ENCODE measurements around the gene ZNF823. TPM values are rescaled to one million over a fixed set of nuclear protein-coding genes. Genes with fewer than 3 reads are reported as not detected.

Gene ZNF823
- total and polyA plus RNA-seq, 2 of the 13 experiments (the other 11 are each of a cell fraction or from before 2014, with no cell fraction given) = 5.7 to 11.7 TPM

DNA sequence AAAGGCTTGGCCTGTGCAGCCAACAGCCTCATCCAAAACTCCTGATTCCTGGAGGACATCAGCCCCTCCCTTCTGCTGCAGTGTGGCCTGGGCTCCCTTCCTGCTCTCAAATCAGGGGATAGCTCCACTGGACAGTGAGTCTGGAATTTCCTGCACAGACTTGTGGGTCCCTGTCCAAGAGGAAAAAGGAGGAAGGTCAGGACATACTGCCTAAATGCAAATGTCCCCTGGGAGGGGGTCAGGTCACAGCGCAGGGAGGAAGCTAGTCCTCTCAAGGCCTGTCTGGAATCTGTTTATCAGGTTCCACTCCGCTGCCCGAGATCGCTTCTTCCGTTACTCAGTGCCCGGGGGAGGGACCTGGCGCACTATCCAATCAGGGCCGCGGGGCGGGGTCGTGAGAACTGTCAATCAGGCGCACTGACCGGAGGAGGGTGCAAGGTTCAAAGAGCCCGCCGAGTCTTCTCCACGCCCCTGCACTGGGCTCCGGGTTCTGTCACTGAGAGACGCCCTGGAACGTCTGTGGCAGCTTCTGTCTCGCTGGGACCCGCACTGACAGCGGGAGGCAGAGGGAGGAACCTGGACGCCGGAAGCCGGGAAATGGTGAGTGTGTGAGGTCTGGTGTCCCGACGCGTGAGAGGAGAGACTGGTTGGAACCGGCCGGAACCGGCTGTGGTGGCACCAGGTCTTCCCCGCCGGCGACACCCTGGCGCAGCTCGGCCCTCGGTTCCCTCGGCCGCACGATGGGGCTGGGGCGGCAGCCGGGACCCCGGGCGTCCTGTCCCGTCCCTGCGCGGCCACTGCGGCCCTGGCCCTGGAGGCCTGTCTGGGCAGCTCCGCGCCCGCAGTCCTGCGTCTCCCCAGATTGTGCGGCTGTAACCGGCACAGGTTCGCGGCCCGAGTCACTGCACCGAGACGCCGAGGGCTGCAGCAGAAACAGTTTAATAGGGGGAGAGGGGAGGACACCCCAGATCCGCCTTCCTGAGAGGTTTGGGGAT lies 28.1 kb upstream of the ZNF823 start, which contains the start of gene ZNF441 (continued):
- TF ChIP-seq GMEB2 (CRISPR knock-in tag; IDR thresholded peaks at IDR 0.05; ENCODE audit: low read depth) (no peak), KLF15 (CRISPR knock-in tag; IDR thresholded peaks at IDR 0.05; ENCODE audit: borderline replicate concordance) (no peak; the same call in 1 of the 2 replicates), RFXAP (CRISPR knock-in tag; IDR thresholded peaks at IDR 0.05; ENCODE audit: borderline replicate concordance) (no peak), ZNF644 (CRISPR knock-in tag; IDR thresholded peaks at IDR 0.05; ENCODE audit: low read depth) (no peak), PAX8 (CRISPR knock-in tag; IDR thresholded peaks at IDR 0.05; ENCODE audit: borderline replicate concordance) (no peak; the same call in 1 of the 2 replicates), NCOA1 (CRISPR knock-in tag; IDR thresholded peaks at IDR 0.05) (0 out of 2 replicates have a peak, but pooled peaks have one; percentile 30), ZNF263 (CRISPR knock-in tag; IDR thresholded peaks at IDR 0.05) (0 out of 2 replicates have a peak, but pooled peaks have one; percentile 19), ZNF30 (CRISPR knock-in tag; IDR thresholded peaks at IDR 0.05) (peak; percentile 78; the same call in 1 of the 2 replicates), ETV5 (CRISPR knock-in tag; IDR thresholded peaks at IDR 0.05; ENCODE audit: borderline replicate concordance) (peak; percentile 52; the same call in 1 of the 2 replicates), ZBTB4 (CRISPR knock-in tag; IDR thresholded peaks at IDR 0.05; ENCODE audit: borderline replicate concordance) (no peak; the same call in 1 of the 2 replicates), MLLT10 (CRISPR knock-in tag; IDR thresholded peaks at IDR 0.05) (no peak), SMC3 (IDR thresholded peaks at IDR 0.05; ENCODE audit: low read length) (no peak)
- TF ChIP-seq, protein P1, sequence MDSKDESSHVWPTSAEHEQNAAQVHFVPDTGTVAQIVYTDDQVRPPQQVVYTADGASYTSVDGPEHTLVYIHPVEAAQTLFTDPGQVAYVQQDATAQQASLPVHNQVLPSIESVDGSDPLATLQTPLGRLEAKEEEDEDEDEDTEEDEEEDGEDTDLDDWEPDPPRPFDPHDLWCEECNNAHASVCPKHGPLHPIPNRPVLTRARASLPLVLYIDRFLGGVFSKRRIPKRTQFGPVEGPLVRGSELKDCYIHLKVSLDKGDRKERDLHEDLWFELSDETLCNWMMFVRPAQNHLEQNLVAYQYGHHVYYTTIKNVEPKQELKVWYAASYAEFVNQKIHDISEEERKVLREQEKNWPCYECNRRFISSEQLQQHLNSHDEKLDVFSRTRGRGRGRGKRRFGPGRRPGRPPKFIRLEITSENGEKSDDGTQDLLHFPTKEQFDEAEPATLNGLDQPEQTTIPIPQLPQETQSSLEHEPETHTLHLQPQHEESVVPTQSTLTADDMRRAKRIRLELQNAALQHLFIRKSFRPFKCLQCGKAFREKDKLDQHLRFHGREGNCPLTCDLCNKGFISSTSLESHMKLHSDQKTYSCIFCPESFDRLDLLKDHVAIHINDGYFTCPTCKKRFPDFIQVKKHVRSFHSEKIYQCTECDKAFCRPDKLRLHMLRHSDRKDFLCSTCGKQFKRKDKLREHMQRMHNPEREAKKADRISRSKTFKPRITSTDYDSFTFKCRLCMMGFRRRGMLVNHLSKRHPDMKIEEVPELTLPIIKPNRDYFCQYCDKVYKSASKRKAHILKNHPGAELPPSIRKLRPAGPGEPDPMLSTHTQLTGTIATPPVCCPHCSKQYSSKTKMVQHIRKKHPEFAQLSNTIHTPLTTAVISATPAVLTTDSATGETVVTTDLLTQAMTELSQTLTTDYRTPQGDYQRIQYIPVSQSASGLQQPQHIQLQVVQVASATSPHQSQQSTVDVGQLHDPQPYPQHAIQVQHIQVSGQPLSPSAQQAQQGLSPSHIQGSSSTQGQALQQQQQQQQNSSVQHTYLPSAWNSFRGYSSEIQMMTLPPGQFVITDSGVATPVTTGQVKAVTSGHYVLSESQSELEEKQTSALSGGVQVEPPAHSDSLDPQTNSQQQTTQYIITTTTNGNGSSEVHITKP (CRISPR knock-in tag; IDR thresholded peaks at IDR 0.05; ENCODE audit: low read depth) = peak; percentile 65
- TF ChIP-seq, protein P2, sequence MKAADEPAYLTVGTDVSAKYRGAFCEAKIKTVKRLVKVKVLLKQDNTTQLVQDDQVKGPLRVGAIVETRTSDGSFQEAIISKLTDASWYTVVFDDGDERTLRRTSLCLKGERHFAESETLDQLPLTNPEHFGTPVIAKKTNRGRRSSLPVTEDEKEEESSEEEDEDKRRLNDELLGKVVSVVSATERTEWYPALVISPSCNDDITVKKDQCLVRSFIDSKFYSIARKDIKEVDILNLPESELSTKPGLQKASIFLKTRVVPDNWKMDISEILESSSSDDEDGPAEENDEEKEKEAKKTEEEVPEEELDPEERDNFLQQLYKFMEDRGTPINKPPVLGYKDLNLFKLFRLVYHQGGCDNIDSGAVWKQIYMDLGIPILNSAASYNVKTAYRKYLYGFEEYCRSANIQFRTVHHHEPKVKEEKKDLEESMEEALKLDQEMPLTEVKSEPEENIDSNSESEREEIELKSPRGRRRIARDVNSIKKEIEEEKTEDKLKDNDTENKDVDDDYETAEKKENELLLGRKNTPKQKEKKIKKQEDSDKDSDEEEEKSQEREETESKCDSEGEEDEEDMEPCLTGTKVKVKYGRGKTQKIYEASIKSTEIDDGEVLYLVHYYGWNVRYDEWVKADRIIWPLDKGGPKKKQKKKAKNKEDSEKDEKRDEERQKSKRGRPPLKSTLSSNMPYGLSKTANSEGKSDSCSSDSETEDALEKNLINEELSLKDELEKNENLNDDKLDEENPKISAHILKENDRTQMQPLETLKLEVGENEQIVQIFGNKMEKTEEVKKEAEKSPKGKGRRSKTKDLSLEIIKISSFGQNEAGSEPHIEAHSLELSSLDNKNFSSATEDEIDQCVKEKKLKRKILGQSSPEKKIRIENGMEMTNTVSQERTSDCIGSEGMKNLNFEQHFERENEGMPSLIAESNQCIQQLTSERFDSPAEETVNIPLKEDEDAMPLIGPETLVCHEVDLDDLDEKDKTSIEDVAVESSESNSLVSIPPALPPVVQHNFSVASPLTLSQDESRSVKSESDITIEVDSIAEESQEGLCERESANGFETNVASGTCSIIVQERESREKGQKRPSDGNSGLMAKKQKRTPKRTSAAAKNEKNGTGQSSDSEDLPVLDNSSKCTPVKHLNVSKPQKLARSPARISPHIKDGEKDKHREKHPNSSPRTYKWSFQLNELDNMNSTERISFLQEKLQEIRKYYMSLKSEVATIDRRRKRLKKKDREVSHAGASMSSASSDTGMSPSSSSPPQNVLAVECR (CRISPR knock-in tag; IDR thresholded peaks at IDR 0.05; ENCODE audit: borderline replicate concordance) = peak; percentile 86
